ENCODE results near the gene PSME2. TPM values are rescaled to one million over a fixed set of nuclear protein-coding genes. Genes with fewer than 3 reads are reported as not detected.

The PSME2 gene
- total and polyA plus RNA-seq, 4 donors, result 59.4 to 136 (median 113) TPM

- peak within 1 kb of the TSS; percentile 29 for H3K27ac ChIP-seq (ENCODE audit: low read depth, low read length)
- H3K4me3 ChIP-seq (ENCODE audit: low read depth, low read length), result peak within 1 kb of the TSS; percentile 79
- DNase-seq (ENCODE audit: low read depth in 4 of 6, low spot score in 6 of 6), result peak; percentile 81 to 99 (median 92)
- H3K4me1 ChIP-seq (ENCODE audit: control insufficient read depth, insufficient read depth, low read length), result peaks cover 28% of the 10 kb centered on the region
- H3K27me3 ChIP-seq (ENCODE audit: control insufficient read depth, insufficient read depth, low read length), result no peaks in the 10 kb centered on the region
- 0% methylated on average over 64 of the region's 65 CpGs for WGBS (ENCODE audit: insufficient coverage)
- H3K36me3 ChIP-seq (ENCODE audit: control insufficient read depth, insufficient read depth, low read length), result peaks cover 77% of the 10 kb centered on the region
- H3K9me3 ChIP-seq (ENCODE audit: control insufficient read depth, insufficient read depth, low read length), result no peaks in the 10 kb centered on the region
Measured at GRCh38 chr14:24188251-24189058, 42.0 kb upstream of the PSME2 start, which contains the start of gene IPO4. IPO4 (minus strand) TSS chr14:24188816; CDS start chr14:24188787, 29 bp downstream.

- H3K4me3 ChIP-seq (ENCODE audit: low read depth, low read length), result no peak overlapping the region
- WGBS (ENCODE audit: insufficient coverage), result 100% methylated on average over 1 of the region's 2 CpGs
- DNase-seq (ENCODE audit: low read depth in 4 of 6, low spot score in 6 of 6), result no peak
- H3K27ac ChIP-seq (ENCODE audit: low read depth, low read length), result no peak overlapping the region
- peaks cover 78% of the 10 kb centered on the region for H3K36me3 ChIP-seq (ENCODE audit: control insufficient read depth, insufficient read depth, low read length)
- H3K27me3 ChIP-seq (ENCODE audit: control insufficient read depth, insufficient read depth, low read length), result no peaks in the 10 kb centered on the region
- H3K9me3 ChIP-seq (ENCODE audit: control insufficient read depth, insufficient read depth, low read length), result no peaks in the 10 kb centered on the region
- H3K4me1 ChIP-seq (ENCODE audit: control insufficient read depth, insufficient read depth, low read length), result peaks cover 28% of the 10 kb centered on the region
Measured at GRCh38 chr14:24187539-24187915, 41.1 kb upstream of the PSME2 start.

- no peak overlapping the region for H3K27ac ChIP-seq (ENCODE audit: low read depth, low read length)
- no peaks in the 10 kb centered on the region for H3K27me3 ChIP-seq (ENCODE audit: control insufficient read depth, insufficient read depth, low read length)
- 86% methylated on average over 3 of the region's 10 CpGs for WGBS (ENCODE audit: insufficient coverage)
- no peak for DNase-seq (ENCODE audit: low read depth in 4 of 6, low spot score in 6 of 6)
- H3K36me3 ChIP-seq (ENCODE audit: control insufficient read depth, insufficient read depth, low read length), result peaks cover 78% of the 10 kb centered on the region
- peaks cover 28% of the 10 kb centered on the region for H3K4me1 ChIP-seq (ENCODE audit: control insufficient read depth, insufficient read depth, low read length)
- H3K9me3 ChIP-seq (ENCODE audit: control insufficient read depth, insufficient read depth, low read length), result no peaks in the 10 kb centered on the region
- H3K4me3 ChIP-seq (ENCODE audit: low read depth, low read length), result no peak overlapping the region
Measured at GRCh38 chr14:24186831-24187538, 40.6 kb upstream of the PSME2 start.

GRCh38 chr14:24185741-24186140 lies 39.3 kb upstream of the PSME2 start:
- H3K4me3 ChIP-seq (ENCODE audit: low read depth, low read length), result no peak overlapping the region
- H3K27ac ChIP-seq (ENCODE audit: low read depth, low read length), result no peak overlapping the region
- no peaks in the 10 kb centered on the region for H3K9me3 ChIP-seq (ENCODE audit: control insufficient read depth, insufficient read depth, low read length)
- H3K27me3 ChIP-seq (ENCODE audit: control insufficient read depth, insufficient read depth, low read length), result no peaks in the 10 kb centered on the region
- 95% methylated on average over 11 of the region's 11 CpGs for WGBS (ENCODE audit: insufficient coverage)
- H3K36me3 ChIP-seq (ENCODE audit: control insufficient read depth, insufficient read depth, low read length), result peaks cover 85% of the 10 kb centered on the region
- H3K4me1 ChIP-seq (ENCODE audit: control insufficient read depth, insufficient read depth, low read length), result peaks cover 28% of the 10 kb centered on the region
- no peak for DNase-seq (ENCODE audit: low read depth in 4 of 6, low spot score in 6 of 6)

DNA sequence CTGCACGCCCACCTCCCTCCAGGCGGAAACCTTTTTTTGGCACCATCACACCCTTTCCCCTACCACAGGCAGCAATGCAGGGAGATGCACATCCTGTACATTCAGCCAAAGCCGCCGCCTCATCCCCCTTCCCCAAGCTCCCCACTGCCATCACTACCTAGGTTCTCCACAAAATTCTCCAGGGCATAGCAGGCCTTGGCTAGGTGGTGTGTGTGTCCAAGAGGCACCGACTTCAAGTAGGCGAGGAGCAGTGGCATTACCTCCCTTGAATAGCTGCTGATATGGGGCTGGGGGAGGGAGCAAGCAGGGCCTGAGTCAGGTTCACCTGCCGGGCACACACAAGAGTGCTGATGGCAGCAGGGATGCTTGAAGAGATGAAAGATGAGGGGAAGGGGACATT lies 38.6 kb upstream of the PSME2 start:
- H3K9me3 ChIP-seq (ENCODE audit: control insufficient read depth, insufficient read depth, low read length), result no peaks in the 10 kb centered on the region
- no peak overlapping the region for H3K27ac ChIP-seq (ENCODE audit: low read depth, low read length)
- H3K27me3 ChIP-seq (ENCODE audit: control insufficient read depth, insufficient read depth, low read length), result no peaks in the 10 kb centered on the region
- 97% methylated on average over 5 of the region's 7 CpGs for WGBS (ENCODE audit: insufficient coverage)
- H3K4me3 ChIP-seq (ENCODE audit: low read depth, low read length), result no peak overlapping the region
- H3K4me1 ChIP-seq (ENCODE audit: control insufficient read depth, insufficient read depth, low read length), result peaks cover 28% of the 10 kb centered on the region
- no peak for DNase-seq (ENCODE audit: low read depth in 4 of 6, low spot score in 6 of 6)
- peaks cover 85% of the 10 kb centered on the region for H3K36me3 ChIP-seq (ENCODE audit: control insufficient read depth, insufficient read depth, low read length)

GRCh38 chr14:24184104-24184970 lies 37.9 kb upstream of the PSME2 start:
- H3K27me3 ChIP-seq (ENCODE audit: control insufficient read depth, insufficient read depth, low read length), result no peaks in the 10 kb centered on the region
- no peaks in the 10 kb centered on the region for H3K9me3 ChIP-seq (ENCODE audit: control insufficient read depth, insufficient read depth, low read length)
- H3K36me3 ChIP-seq (ENCODE audit: control insufficient read depth, insufficient read depth, low read length), result peaks cover 87% of the 10 kb centered on the region
- 89% methylated on average over 16 of the region's 19 CpGs for WGBS (ENCODE audit: insufficient coverage)
- no peak overlapping the region for H3K27ac ChIP-seq (ENCODE audit: low read depth, low read length)
- H3K4me1 ChIP-seq (ENCODE audit: control insufficient read depth, insufficient read depth, low read length), result peaks cover 31% of the 10 kb centered on the region
- DNase-seq (ENCODE audit: low read depth in 4 of 6, low spot score in 6 of 6), result no peak
- no peak overlapping the region for H3K4me3 ChIP-seq (ENCODE audit: low read depth, low read length)

DNA sequence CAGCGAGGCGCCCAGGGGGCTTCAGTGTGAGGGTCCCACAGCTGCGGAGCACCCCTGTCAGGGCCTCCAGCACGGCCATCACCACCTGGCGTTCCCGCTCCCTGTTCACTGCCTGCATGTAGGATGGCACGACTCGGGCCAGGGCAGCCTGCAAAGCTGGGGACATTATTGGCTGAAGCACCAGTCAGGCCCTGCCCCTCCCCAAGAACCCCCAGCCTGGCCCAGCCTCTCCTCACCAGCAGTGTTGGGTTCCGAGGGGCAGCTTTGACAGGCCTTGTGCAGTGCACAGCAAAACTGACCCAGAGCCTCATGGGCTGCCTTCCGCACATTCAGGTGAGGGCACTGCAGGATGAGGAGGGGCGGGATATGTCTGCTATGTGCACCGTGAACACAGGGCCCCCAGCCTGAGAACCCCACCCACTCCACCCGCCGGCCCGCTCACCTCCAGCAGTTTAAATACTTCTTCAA lies 36.6 kb upstream of the PSME2 start:
- Histone ChIP-seq H3K4me1 (ENCODE audit: control insufficient read depth, insufficient read depth, low read length) (peaks cover 19% of the 10 kb centered on the region), H3K36me3 (ENCODE audit: control insufficient read depth, insufficient read depth, low read length) (peaks cover 95% of the 10 kb centered on the region), H3K9me3 (ENCODE audit: control insufficient read depth, insufficient read depth, low read length) (no peaks in the 10 kb centered on the region), H3K27ac (ENCODE audit: low read depth, low read length) (no peak overlapping the region), H3K27me3 (ENCODE audit: control insufficient read depth, insufficient read depth, low read length) (no peaks in the 10 kb centered on the region), H3K4me3 (ENCODE audit: low read depth, low read length) (no peak overlapping the region)
- no peak for DNase-seq (ENCODE audit: low read depth in 4 of 6, low spot score in 6 of 6)
- 92% methylated on average over 9 of the region's 15 CpGs for WGBS (ENCODE audit: insufficient coverage)

DNA sequence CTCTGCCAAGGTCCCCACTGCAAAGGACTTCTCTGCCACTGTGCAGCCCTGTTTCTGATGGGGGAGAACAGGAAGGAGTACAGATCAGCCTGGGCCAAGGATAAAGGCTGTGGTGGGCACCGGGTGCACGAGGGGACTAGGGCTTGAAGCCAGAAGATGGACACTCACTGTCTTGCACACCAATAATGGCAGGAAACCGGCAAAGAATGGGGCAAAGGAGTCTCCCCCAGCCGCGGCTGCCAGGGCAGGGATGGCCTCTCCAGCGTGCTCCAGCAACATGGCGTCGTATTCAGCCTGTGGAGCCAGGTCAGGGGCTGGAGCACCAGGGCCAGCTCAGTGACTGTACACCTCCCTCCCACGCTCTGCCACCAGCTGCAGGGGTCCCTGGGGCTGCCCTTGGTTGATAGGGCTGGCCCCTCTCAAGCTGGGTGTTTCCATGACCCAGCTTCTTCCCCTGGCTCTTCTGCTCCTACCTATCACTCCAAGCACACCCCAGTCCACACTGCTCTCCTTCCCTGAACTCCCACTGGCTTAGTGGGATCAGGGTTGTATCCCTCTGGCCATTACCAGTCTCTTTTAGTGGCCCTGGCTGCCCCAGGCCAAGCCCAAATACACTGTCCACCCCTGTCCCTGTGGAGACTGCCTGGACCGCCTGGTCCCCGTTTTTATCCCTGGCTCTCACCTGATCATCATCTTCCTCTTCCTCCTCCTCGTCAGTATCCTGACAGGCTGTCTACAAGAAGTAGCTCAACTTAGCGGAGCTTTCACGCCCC lies 35.9 kb upstream of the PSME2 start:
- DNase-seq (ENCODE audit: low read depth in 4 of 6, low spot score in 6 of 6), result no peak
- Histone ChIP-seq H3K4me1 (ENCODE audit: control insufficient read depth, insufficient read depth, low read length) (peaks cover 12% of the 10 kb centered on the region), H3K27ac (ENCODE audit: low read depth, low read length) (no peak overlapping the region), H3K9me3 (ENCODE audit: control insufficient read depth, insufficient read depth, low read length) (no peaks in the 10 kb centered on the region), H3K27me3 (ENCODE audit: control insufficient read depth, insufficient read depth, low read length) (no peaks in the 10 kb centered on the region), H3K4me3 (ENCODE audit: low read depth, low read length) (no peak overlapping the region), H3K36me3 (ENCODE audit: control insufficient read depth, insufficient read depth, low read length) (peaks cover 98% of the 10 kb centered on the region)
- WGBS (ENCODE audit: insufficient coverage), result 85% methylated on average over 11 of the region's 14 CpGs

Data from spinal cord (tissue), 10 donors.